HepG2 (cell line): Measurements from ENCODE around the gene CROT. TPM values are rescaled to one million over a fixed set of nuclear protein-coding genes. Genes with fewer than 3 reads are reported as not detected.

Experiments used
- ATAC-seq: fragments of 200-7000 bp; cut with Tn5 transposase; 3 replicates; pipeline ENCODE4 v1.9.1; 2020; ENCODE audit warnings: mild to moderate bottlenecking, moderate library complexity
- BruUV-seq: library from RNA; stranded (reverse); fragments of 400-500 nt; replicated peaks from 2 replicates; lab custom pipeline; 2021; lab: Mats Ljungman, UMichigan
- CTCF ChIA-PET: fragments of 300-600 bp; formaldehyde crosslinking; extraction: SDS; loops from one replicate; lab custom pipeline; 2021; ENCODE audit warnings: low total read pairs, inconsistent platforms, low intra/inter-chr PET ratio; lab: Yijun Ruan, JAX
- POLR2A ChIA-PET: fragments of 350-600 bp; sonication (Branson Sonifier 250); formaldehyde crosslinking; loops from one replicate; lab custom pipeline; 2020; ENCODE audit warnings: antibody characterized with exemption, inconsistent platforms; lab: Yijun Ruan, JAX
- DNase-seq: peaks from one replicate; pipeline ENCODE4 v3.0.0-alpha.2; 2015; ENCODE audit warnings: low spot score
- FAIRE-seq: peaks from 3 replicates; lab custom pipeline; 2011; peaks lifted over from hg19 to GRCh38; lab: Jason Lieb, UNC
- H2AFZ ChIP-seq: one replicate; pipeline ENCODE4 v1.6.1; 2011; ENCODE audit warnings: low read length, inconsistent platforms
- H3K27ac ChIP-seq: fragments of 300-600 bp; 3 replicates; pipeline ENCODE4 v1.8.0; 2011; ENCODE audit warnings: mixed run types, mild to moderate bottlenecking, mixed read lengths, low read length, inconsistent platforms; ENCODE audit not compliant: insufficient read depth; ENCODE audit errors: extremely low read length
- H3K27me3 ChIP-seq, 2 experiments: fragments of 200-600 bp in 1 of 2; 2 replicates in 1 of 2; 3 replicates in 1 of 2; pipeline versions ENCODE4 v1.6.0 to v1.8.0; 2011; ENCODE audit warnings: low read length in 2 of 2, mild to moderate bottlenecking in 2 of 2, moderate library complexity in 2 of 2, inconsistent platforms in 1 of 2; ENCODE audit not compliant: insufficient read depth in 2 of 2, control insufficient read depth in 1 of 2
- H3K36me3 ChIP-seq, 2 experiments: fragments of 200-600 bp in 1 of 2; replicated peaks in 1 of 2; 2 replicates in 1 of 2; 3 replicates in 1 of 2; pipeline versions ENCODE4 v1.5.1 to v1.8.0; 2011; ENCODE audit warnings: low read length in 2 of 2, inconsistent platforms in 1 of 2; ENCODE audit not compliant: insufficient read depth in 2 of 2, control insufficient read depth in 1 of 2
- H3K4me1 ChIP-seq: 2 replicates; pipeline ENCODE4 v1.5.1; 2012; ENCODE audit warnings: low read length, inconsistent platforms; ENCODE audit not compliant: insufficient read depth
- H3K4me2 ChIP-seq: 2 replicates; pipeline ENCODE4 v1.6.0; 2011; ENCODE audit warnings: low read depth, low read length, inconsistent platforms
- H3K4me3 ChIP-seq, 3 experiments: fragments of 200-600 bp in 1 of 3; sonication (generic), shearing (Covaris generic) in 1 of 3; replicated peaks in 1 of 3; 2 replicates each; pipeline ENCODE4 v1.5.1; 2011 to 2016; ENCODE audit warnings: low read length in 3 of 3, inconsistent platforms in 2 of 3, low read depth in 2 of 3, mild to moderate bottlenecking in 2 of 3, control low read depth in 1 of 3, mixed read lengths in 1 of 3; ENCODE audit not compliant: insufficient read depth in 1 of 3
- H3K79me2 ChIP-seq: one replicate; pipeline ENCODE4 v1.6.1; 2011; ENCODE audit warnings: low read length, inconsistent platforms; ENCODE audit not compliant: insufficient read depth
- H3K9ac ChIP-seq: 2 replicates; pipeline ENCODE4 v1.6.0; 2011; ENCODE audit warnings: mild to moderate bottlenecking, low read depth, low read length, inconsistent platforms; ENCODE audit not compliant: insufficient read depth
- H3K9me3 ChIP-seq: 2 replicates; pipeline ENCODE4 v1.5.1; 2012; ENCODE audit warnings: mild to moderate bottlenecking, low read length
- H4K20me1 ChIP-seq: 2 replicates; pipeline ENCODE4 v1.6.0; 2011; ENCODE audit warnings: inconsistent platforms, mild to moderate bottlenecking, low read length, moderate library complexity; ENCODE audit not compliant: insufficient read depth
- ETS1 ChIP-seq: sonication (generic); formaldehyde crosslinking; IDR thresholded peaks from 2 replicates; pipeline ENCODE4 v1.4.0; 2020; ENCODE audit warnings: missing genetic modification reagents
- FOXP1 ChIP-seq, 2 experiments: fragments of 450-650 bp in 1 of 2; IDR thresholded peaks; 2 replicates each; pipeline ENCODE4 v1.6.1; 2017 to 2018; ENCODE audit warnings: antibody characterized with exemption in 1 of 2
- FOXP4 ChIP-seq: sonication (generic); formaldehyde crosslinking; IDR thresholded peaks from 2 replicates; pipeline ENCODE4 v1.4.0; 2020; ENCODE audit warnings: missing genetic modification reagents
- HNF4A ChIP-seq: sonication (generic); formaldehyde crosslinking; IDR thresholded peaks from 2 replicates; pipeline ENCODE4 v1.4.0; 2020; ENCODE audit warnings: missing genetic modification reagents
- HOMEZ ChIP-seq: IDR thresholded peaks from 2 replicates; pipeline ENCODE4 v1.6.1; 2016; ENCODE audit warnings: low read depth
- LCORL ChIP-seq, 2 experiments: fragments of 450-650 bp in 1 of 2; sonication (generic) in 1 of 2; formaldehyde crosslinking in 1 of 2; IDR thresholded peaks; 2 replicates each; pipeline versions ENCODE4 v1.5.0 to v1.6.1; 2017 to 2020; ENCODE audit warnings: antibody characterized with exemption in 1 of 2, missing genetic modification reagents in 1 of 2
- NR2C2 ChIP-seq: sonication (generic); formaldehyde crosslinking; IDR thresholded peaks from 2 replicates; pipeline ENCODE4 v1.4.0; 2020; ENCODE audit warnings: missing genetic modification reagents, mild to moderate bottlenecking, moderate library complexity, borderline replicate concordance
- NR2F1 ChIP-seq, 2 experiments: fragments of 450-650 bp in 1 of 2; formaldehyde crosslinking in 1 of 2; IDR thresholded peaks; 2 replicates each; pipeline versions ENCODE4 v1.5.0 to v1.6.1; 2016 to 2020; ENCODE audit warnings: mild to moderate bottlenecking in 1 of 2, missing compliant biosample characterization in 1 of 2, missing genetic modification reagents in 1 of 2, moderate library complexity in 1 of 2
- NR2F6 ChIP-seq, 2 experiments: IDR thresholded peaks; 2 replicates each; pipeline ENCODE4 v1.6.1; 2016; ENCODE audit warnings: antibody characterized with exemption in 1 of 2, mild to moderate bottlenecking in 1 of 2
- ZFAT ChIP-seq: sonication (generic); formaldehyde crosslinking; conservative IDR thresholded peaks from 2 replicates; pipeline ENCODE4 v1.8.1; 2023; ENCODE audit warnings: missing genetic modification reagents, inconsistent platforms
- ZFY ChIP-seq: sonication (generic); formaldehyde crosslinking; IDR thresholded peaks from 2 replicates; pipeline ENCODE4 v1.4.0; 2020; ENCODE audit warnings: missing genetic modification reagents
- ZSCAN22 ChIP-seq: sonication (generic); formaldehyde crosslinking; IDR thresholded peaks from 2 replicates; pipeline ENCODE4 v1.4.0; 2020; ENCODE audit warnings: mild to moderate bottlenecking, missing genetic modification reagents
- WGBS: methylation state at CpG from one replicate; pipeline ENCODE4 v1.1.6; 2017; ENCODE audit warnings: low lambda C conversion rate; 5-methylcytosine and 5-hydroxymethylcytosine counted together
- in situ Hi-C: cut with HindIII; loops from 2 replicates; pipeline ENCODE4 v1.10.0; 2017; ENCODE audit warnings: low pct_unique_long_range_greater_than_20kb; ENCODE audit not compliant: extremely low pct_ligation_motif_present
- intact Hi-C: fragments of 100-400 bp; cut with micrococcal nuclease; formaldehyde crosslinking; loops from one replicate; pipeline ENCODE4 v1.10.0; 2022; ENCODE audit not compliant: unreplicated experiment
- polyA plus RNA-seq, 8 experiments: library from polyadenylated mRNA; depleted of rRNA in 3 of 8; stranded (reverse) in 7 of 8; unstranded in 1 of 8; fragments of >200 nt; fragmentation: Illumina TruSeq in 4 of 8; extraction: Trizol in 4 of 8; gene quantifications; 2 replicates each; pipeline versions ENCODE4 v1.2.1 to v1.2.3, GENCODE V29; 2011 to 2016; ENCODE audit warnings: low read depth in 4 of 8, missing spikeins in 1 of 8, mixed read lengths in 1 of 8; ENCODE audit not compliant: insufficient read depth in 1 of 8
- total RNA-seq, 5 experiments: library from RNA; depleted of rRNA; stranded (reverse); fragments of >200 nt; fragmentation: Illumina TruSeq; extraction: Trizol; gene quantifications; 2 replicates each; pipeline ENCODE4 v1.2.3, GENCODE V29; 2016; ENCODE audit warnings: low read depth in 1 of 5
- TF ChIP-seq, protein P1 (sequence below): sonication (generic); IDR thresholded peaks from 2 replicates; pipeline ENCODE4 v1.6.1; 2016; ENCODE audit warnings: low read depth, borderline replicate concordance

Gene CROT
- total and polyA plus RNA-seq, 2 of the 13 experiments (the other 11 are each of a cell fraction or from before 2014, with no cell fraction given): 5.0 to 13.7 TPM

DNA sequence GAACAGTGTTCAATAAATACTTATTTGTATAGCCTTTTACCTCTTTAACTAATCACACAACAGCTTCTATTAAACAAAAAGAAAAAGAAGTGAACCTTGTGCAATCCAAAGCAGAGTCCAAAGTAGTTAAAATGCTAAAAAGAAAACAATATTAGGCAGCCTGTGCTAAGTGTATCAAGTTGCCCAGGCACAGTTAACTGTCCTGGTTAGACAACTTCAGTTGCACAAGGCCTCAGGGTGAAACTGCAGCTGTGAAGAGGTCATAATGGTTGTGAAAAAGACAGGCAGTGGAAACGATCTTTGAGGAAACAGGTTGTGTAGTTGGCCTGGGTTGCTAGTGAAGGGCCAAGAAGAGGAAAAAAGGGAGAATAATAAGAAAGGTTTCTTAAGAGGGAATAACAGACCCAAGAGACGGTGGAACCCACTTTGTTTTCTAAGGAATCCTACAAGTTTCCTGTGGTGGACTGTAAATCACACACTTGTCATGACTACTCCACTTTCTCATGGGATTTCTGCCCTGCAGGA, 6.0 kb upstream of the CROT start:
- ChIA-PET CTCF (no interaction called here), POLR2A (no interaction called here)
- Histone ChIP-seq H3K27ac (peak overlapping the region; percentile 65), H3K4me1 (peaks cover 36% of the 10 kb centered on the region), H3K4me2 (peak overlapping the region; percentile 6; the same call in 1 of the 2 replicates), H2AFZ (no peak overlapping the region), H3K27me3 (no peaks in the 10 kb centered on the region), H3K4me3 (no peak overlapping the region), H3K36me3 (peaks cover 0 to 6% of the 10 kb centered on the region in 2 experiments; a peak in 2 of 5 replicates), H3K9me3 (no peaks in the 10 kb centered on the region), H3K79me2 (peaks cover 6% of the 10 kb centered on the region), H3K9ac (peak overlapping the region; percentile 6; the same call in 1 of the 2 replicates), H4K20me1 (no peaks in the 10 kb centered on the region)
- FAIRE-seq (peak; percentile 57), ATAC-seq (peak; percentile 99), DNase-seq (no peak)
- BruUV-seq: no TSS peak
- intact Hi-C loops: no loop called here
- in situ Hi-C loops: no loop called here
- 45% methylated on average over 2 of the region's 2 CpGs for WGBS
- 0 out of 2 replicates have a peak, but pooled peaks have one; percentile 30 for TF ChIP-seq HOMEZ (CRISPR knock-in tag)
- TF ChIP-seq ZFAT (CRISPR knock-in tag): no peak
- TF ChIP-seq, protein P1, sequence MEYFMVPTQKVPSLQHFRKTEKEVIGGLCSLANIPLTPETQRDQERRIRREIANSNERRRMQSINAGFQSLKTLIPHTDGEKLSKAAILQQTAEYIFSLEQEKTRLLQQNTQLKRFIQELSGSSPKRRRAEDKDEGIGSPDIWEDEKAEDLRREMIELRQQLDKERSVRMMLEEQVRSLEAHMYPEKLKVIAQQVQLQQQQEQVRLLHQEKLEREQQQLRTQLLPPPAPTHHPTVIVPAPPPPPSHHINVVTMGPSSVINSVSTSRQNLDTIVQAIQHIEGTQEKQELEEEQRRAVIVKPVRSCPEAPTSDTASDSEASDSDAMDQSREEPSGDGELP: peak; percentile 53; the same call in 1 of the 2 replicates
- no peak for TF ChIP-seq LCORL (IDR thresholded peaks at IDR 0.05)
- peak; percentile 42; the same call in 1 of the 2 replicates for TF ChIP-seq LCORL (CRISPR knock-in tag; IDR thresholded peaks at IDR 0.05)
- peak; percentile 34; the same call in 1 of the 2 replicates for TF ChIP-seq FOXP4
- peak; percentile 51 for TF ChIP-seq HNF4A (CRISPR knock-in tag)
- no peak for TF ChIP-seq FOXP1 (IDR thresholded peaks at IDR 0.05)
- peak; percentile 53; the same call in 1 of the 2 replicates for TF ChIP-seq FOXP1 (CRISPR knock-in tag; IDR thresholded peaks at IDR 0.05)
- TF ChIP-seq ETS1 (CRISPR knock-in tag): no peak
- TF ChIP-seq ZSCAN22: no peak
- 0 out of 2 replicates have a peak, but pooled peaks have one; percentile 21 for TF ChIP-seq ZFY (CRISPR knock-in tag)
- TF ChIP-seq NR2C2 (CRISPR knock-in tag): peak; percentile 28; the same call in 1 of the 2 replicates
- 0 out of 4 replicates have a peak, but pooled peaks of 1 of the 2 experiments have one; percentile 32 for TF ChIP-seq NR2F1 (CRISPR knock-in tag; IDR thresholded peaks at IDR 0.05)
- peak; percentile 54 for TF ChIP-seq NR2F6 (IDR thresholded peaks at IDR 0.05)
- peak; percentile 62; the same call in 1 of the 2 replicates for TF ChIP-seq NR2F6 (CRISPR knock-in tag; IDR thresholded peaks at IDR 0.05)
